ENCODE measurements around the gene TMEM219. TPM values are rescaled to one million over a fixed set of nuclear protein-coding genes. Genes with fewer than 3 reads are reported as not detected.
"Not testable (repeated sequence)": the region's sequence is repeated elsewhere in the genome, so short reads cannot be mapped to it uniquely, and the experiment has no call there.

The TMEM219 gene
- total RNA-seq, 1 experiment from 2014 or later, result 110 TPM

DNA sequence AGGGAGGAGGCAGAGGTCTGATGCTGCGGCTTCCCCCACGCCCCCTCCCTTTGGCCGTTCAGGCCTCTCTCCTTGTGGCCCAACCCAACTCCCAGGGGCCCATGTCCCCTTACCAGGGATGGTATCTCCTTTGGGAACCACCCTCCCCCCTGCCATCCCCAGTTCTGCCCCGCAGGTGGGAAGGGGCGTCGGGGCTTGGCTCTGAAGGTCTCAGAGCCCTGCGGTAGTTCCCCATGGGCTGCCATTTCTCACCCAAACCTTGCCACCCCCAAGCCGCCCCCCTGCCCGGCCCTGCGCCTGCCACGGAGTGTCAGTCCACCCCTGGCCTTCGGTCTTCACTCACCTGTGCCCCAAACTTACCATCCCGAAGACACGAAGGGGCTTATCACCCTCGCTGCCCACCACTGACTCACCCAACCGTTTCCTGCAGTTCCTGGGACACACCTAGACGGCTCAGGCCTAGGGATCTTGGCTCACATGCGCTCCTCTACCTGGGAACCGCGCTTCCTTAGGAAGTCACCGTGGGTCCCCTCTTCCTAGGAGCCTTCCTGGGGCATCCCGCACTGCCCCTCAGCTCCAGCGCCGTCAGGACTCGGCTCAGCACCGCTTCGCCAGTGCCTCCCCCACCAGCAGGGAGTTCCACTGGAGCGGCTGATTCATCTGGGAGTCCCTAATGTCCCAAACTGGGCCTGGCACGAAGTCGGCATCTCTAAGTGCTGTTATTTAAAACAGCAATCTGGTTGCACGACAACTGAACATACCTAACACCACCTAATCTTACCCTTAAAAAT is 50.0 kb downstream of the TMEM219 start:
- DNase-seq (ENCODE audit: low spot score), result no peak

DNA sequence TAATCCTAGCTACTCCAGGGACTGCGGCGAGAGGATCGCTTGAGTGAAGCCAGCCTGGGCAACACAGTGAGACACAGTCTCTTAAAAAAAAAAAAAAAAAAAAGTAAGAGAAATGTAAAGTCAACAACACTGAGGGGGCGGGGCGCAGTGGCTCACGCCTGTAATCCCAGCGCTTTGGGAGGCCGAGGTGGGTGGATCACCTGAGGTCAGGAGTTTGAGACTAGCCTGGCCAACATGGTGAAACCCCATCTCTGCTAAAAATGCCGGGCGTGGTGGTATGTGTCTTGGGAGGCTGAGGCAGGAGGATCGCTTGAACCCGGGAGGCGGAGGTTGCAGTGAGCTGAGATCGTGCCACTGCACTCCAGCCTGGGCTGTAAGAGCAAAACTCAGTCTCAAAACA is 50.7 kb downstream of the TMEM219 start:
- not testable (repeated sequence) for DNase-seq (ENCODE audit: low spot score)

GRCh38 chr16:30015450-30015849 is 53.6 kb downstream of the TMEM219 start:
- not testable (repeated sequence) for DNase-seq (ENCODE audit: low spot score)

DNA sequence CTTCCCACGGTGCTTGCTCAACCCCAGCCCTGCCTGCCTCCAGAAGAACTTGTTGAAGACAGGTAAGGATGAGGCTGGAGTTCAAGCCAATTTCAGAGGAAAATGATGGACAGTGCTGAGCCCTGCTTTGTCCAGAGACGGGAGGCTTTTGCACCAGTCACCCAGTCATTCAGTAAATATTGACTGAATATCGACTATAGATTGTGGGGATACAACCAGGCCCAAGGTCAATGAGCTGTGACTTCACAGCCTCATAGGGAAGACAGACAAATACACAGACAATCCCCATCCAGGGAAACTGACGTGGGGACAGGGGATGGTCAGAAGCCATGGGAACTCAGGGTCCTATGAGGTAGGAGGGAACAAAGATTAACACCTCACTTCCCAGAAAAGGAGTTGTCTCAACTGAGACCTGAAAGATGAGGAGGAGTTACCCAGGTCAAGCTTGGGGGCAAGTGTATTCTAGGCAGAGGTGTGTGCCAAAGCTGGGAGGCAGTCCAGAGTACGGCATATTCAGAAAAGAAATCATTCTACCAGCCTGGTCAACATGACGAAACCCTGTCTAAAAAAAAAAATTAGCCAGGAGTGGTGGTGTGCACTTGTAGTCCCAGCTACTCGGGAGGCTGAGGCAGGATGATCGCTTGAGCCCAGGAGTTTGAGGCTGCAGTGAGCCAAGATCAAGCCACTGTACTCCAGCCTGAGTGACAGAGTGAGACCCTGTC is 54.8 kb downstream of the TMEM219 start:
- no peak for DNase-seq (ENCODE audit: low spot score)

DNA sequence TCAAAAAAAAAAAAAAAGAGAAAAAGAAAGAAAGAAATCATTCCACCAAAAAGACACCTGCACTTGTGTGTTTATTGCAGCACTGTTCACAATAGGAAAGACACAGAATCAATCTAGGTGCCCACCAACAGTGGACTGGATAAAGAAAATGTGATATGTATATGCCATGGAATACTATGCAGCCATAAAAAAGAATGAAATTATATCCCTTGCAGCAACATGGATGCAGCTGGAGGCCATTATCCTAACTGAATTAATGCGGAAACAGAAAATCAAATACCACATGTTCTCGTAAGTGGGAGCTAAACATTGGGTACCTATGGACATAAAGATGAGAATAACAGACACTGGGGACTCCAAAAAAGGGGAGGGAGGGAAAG is 55.4 kb downstream of the TMEM219 start:
- DNase-seq (ENCODE audit: low spot score), result no peak

DNA sequence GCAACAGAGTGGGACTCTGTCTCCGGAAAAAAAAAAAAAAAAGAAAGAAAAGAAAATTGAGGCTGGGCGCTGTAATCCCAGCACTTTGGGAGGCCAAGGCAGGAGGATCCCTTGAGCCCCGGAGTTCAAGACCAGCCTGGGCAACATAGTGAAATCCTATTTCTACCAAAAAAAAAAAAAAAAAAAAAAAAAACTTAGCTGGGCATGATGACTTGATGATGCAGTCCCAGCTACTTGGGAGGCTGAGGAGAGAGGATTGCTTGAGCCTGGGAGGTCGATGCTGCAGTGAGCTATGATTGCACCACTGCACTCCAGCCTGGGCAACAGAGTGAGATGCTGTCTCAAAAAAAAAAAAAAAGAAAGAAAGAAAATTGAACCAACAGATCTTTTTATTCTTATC is 56.1 kb downstream of the TMEM219 start:
- DNase-seq (ENCODE audit: low spot score), result not testable (repeated sequence)

GRCh38 chr16:30018731-30019158 is 56.9 kb downstream of the TMEM219 start:
- no peak for DNase-seq (ENCODE audit: low spot score)

Other genes with a start within 250 kb of the TMEM219 start
- gene C16orf54, start 216.1 kb upstream of the TMEM219 start, total RNA-seq (2014; rRNA removed; shearing (Covaris generic)), result 0.05 and 0.36 TPM in 2 replicates
- gene ZG16, start 183.8 kb upstream of the TMEM219 start, total RNA-seq (2014; rRNA removed; shearing (Covaris generic)), result 0.23 TPM in 1 of 2 replicates, not detected in the other
- 127 and 134 TPM in 2 replicates for gene KIF22, start 171.3 kb upstream of the TMEM219 start, total RNA-seq (2014; rRNA removed; shearing (Covaris generic))
- 795 and 814 TPM in 2 replicates for gene MAZ, start 155.6 kb upstream of the TMEM219 start, total RNA-seq (2014; rRNA removed; shearing (Covaris generic))
- 0.23 TPM in 1 of 2 replicates, not detected in the other for gene PRRT2, start 149.9 kb upstream of the TMEM219 start, total RNA-seq (2014; rRNA removed; shearing (Covaris generic))
- gene PAGR1, start 145.9 kb upstream of the TMEM219 start, total RNA-seq (2014; rRNA removed; shearing (Covaris generic)), result 57.4 and 65.1 TPM in 2 replicates
- 157 and 185 TPM in 2 replicates for gene MVP, start 141.6 kb upstream of the TMEM219 start, total RNA-seq (2014; rRNA removed; shearing (Covaris generic))
- gene CDIPT, start 98.9 kb upstream of the TMEM219 start, total RNA-seq (2014; rRNA removed; shearing (Covaris generic)), result 90.0 and 91.7 TPM in 2 replicates
- gene SEZ6L2, start 62.5 kb upstream of the TMEM219 start, total RNA-seq (2014; rRNA removed; shearing (Covaris generic)), result 12.3 and 17.8 TPM in 2 replicates
- 19.5 and 24.0 TPM in 2 replicates for gene ASPHD1, start 61.6 kb upstream of the TMEM219 start, total RNA-seq (2014; rRNA removed; shearing (Covaris generic))
- 20.4 and 25.9 TPM in 2 replicates for gene KCTD13, start 35.9 kb upstream of the TMEM219 start, total RNA-seq (2014; rRNA removed; shearing (Covaris generic))
- 56.5 and 56.8 TPM in 2 replicates for gene TAOK2, start 11.8 kb downstream of the TMEM219 start, total RNA-seq (2014; rRNA removed; shearing (Covaris generic))
- gene HIRIP3, start 33.5 kb downstream of the TMEM219 start, total RNA-seq (2014; rRNA removed; shearing (Covaris generic)), result 21.1 and 23.2 TPM in 2 replicates
- gene INO80E, start 34.2 kb downstream of the TMEM219 start, total RNA-seq (2014; rRNA removed; shearing (Covaris generic)), result 72.2 and 79.2 TPM in 2 replicates
- gene DOC2A, start 48.9 kb downstream of the TMEM219 start, total RNA-seq (2014; rRNA removed; shearing (Covaris generic)), result 0.89 TPM in 1 of 2 replicates, not detected in the other
- gene C16orf92, start 61.1 kb downstream of the TMEM219 start, total RNA-seq (2014; rRNA removed; shearing (Covaris generic)), result not detected in 2 replicates
- gene TLCD3B, start 69.2 kb downstream of the TMEM219 start, total RNA-seq (2014; rRNA removed; shearing (Covaris generic)), result 0.79 TPM in 1 of 2 replicates, not detected in the other
- 1,983 and 2,051 TPM in 2 replicates for gene ALDOA, start 103.7 kb downstream of the TMEM219 start, total RNA-seq (2014; rRNA removed; shearing (Covaris generic))
- gene PPP4C, start 113.9 kb downstream of the TMEM219 start, total RNA-seq (2014; rRNA removed; shearing (Covaris generic)), result 215 and 226 TPM in 2 replicates
- 2.5 and 3.5 TPM in 2 replicates for gene TBX6, start 129.8 kb downstream of the TMEM219 start, total RNA-seq (2014; rRNA removed; shearing (Covaris generic))
- 14.3 and 16.2 TPM in 2 replicates for gene YPEL3, start 134.1 kb downstream of the TMEM219 start, total RNA-seq (2014; rRNA removed; shearing (Covaris generic))
- 1.2 and 1.5 TPM in 2 replicates for gene GDPD3, start 151.5 kb downstream of the TMEM219 start, total RNA-seq (2014; rRNA removed; shearing (Covaris generic))
- gene MAPK3, start 161.1 kb downstream of the TMEM219 start, total RNA-seq (2014; rRNA removed; shearing (Covaris generic)), result 34.5 and 39.2 TPM in 2 replicates
- 7.6 and 10.1 TPM in 2 replicates for gene CORO1A, start 221.5 kb downstream of the TMEM219 start, total RNA-seq (2014; rRNA removed; shearing (Covaris generic))
- gene BOLA2B, start 231.6 kb downstream of the TMEM219 start, total RNA-seq (2014; rRNA removed; shearing (Covaris generic)), result 143 and 216 TPM in 2 replicates
- 81.6 and 97.9 TPM in 2 replicates for gene SLX1A, start 231.8 kb downstream of the TMEM219 start, total RNA-seq (2014; rRNA removed; shearing (Covaris generic))
- 7.5 and 14.0 TPM in 2 replicates for gene SULT1A3, start 237.2 kb downstream of the TMEM219 start, total RNA-seq (2014; rRNA removed; shearing (Covaris generic))

All from HT-29 (cell line).